GM12873 (cell line): Measurements from ENCODE around the gene SLC25A10.

Experiments used
- CTCF ChIP-seq: IDR thresholded peaks from 2 replicates; pipeline ENCODE4 v1.5.1; 2012; ENCODE audit warnings: low read depth, mild to moderate bottlenecking, moderate library complexity, low read length, control low read depth; ENCODE audit not compliant: insufficient read depth; ENCODE audit errors: missing control alignments

SLC25A10 gene

DNA sequence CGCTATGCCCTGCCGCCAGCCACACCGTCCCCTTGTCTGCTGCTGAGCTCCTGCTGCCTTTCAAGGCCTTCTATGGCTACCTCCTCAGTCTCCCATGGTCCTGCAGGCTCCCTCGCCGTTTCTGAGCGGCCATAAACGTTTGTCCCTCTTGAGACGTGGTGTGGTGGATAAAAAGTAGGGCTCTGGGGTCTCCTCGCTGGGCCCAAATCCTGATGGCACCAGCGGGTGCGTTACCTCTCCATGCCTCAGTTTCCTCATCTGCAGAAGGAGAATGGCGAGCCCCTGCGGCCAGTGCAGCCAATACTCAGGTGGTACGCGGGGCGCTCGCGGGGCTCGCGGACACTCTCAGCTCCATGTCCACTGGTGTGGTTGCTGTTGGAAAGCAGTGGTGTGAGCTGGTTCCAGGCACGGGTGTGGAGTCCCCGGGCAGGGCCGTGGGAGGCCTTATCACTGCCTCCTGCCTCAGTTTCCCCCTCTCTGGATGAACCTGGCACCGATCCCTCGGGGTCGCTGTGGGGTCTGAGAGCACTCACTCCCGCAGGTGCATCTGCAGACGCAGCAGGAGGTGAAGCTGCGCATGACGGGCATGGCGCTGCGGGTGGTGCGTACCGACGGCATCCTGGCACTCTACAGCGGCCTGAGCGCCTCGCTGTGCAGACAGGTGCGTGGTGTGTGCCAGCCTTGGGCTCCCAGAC is 2.5 kb downstream of the SLC25A10 start:
- no peak for TF ChIP-seq CTCF

- TF ChIP-seq CTCF = no peak
Observed at GRCh38 chr17:81715107-81715871, 3.2 kb downstream of the SLC25A10 start.

DNA sequence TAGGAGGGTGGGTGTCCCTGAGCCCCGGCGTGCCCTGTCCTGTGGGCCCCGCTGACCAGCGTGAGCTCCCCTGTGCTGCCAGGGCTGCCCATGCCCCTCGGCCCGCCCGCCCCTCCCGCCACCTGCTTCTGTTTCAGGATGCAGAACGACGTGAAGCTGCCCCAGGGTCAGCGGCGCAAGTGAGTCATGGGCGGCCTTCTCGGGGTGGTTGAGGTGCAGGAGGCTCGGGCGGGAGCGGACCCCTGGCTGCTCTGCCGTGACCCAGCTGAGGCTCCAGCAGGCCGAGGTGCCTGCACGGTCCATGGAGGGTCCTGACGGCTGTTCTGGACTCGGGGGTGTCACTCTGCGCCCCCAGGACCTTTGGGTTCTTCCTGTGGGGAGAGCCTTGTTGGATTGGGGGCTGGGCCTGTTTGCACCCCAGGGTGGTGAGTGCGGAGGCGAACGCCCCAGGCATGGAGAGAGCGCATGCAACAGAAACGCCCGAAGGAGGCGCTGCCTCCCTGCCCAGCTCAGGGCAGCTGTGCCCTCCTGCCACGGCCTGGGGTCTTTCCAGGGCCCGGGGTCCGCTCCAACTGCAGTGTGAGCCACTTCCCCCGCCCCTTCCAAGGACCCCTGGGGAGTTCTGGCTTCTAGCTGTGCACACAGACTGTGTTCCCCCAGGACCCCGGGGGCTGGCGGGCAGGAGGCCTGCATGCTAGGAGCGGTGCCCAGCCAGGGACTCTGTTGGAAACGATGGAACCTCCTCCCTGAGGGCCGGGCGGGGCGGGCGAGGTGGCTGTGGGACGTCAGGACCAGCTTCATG is 4.0 kb downstream of the SLC25A10 start:
- TF ChIP-seq CTCF = no peak

DNA sequence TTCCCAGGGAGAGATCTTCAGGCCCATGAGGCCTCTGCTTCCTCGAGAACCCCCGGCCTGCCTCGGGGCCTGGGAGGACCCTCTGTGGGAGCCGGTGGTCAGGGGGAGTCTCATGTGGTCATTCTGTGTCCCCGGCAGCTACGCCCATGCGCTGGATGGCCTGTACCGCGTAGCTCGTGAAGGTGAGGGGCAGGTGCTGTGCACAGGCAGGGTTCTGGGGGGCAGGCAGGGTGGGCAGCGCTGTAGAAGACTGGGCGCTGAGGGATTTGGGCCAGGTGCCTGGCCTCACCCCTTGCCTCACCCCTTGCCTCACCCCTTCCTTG is 4.6 kb downstream of the SLC25A10 start:
- no peak for TF ChIP-seq CTCF

DNA sequence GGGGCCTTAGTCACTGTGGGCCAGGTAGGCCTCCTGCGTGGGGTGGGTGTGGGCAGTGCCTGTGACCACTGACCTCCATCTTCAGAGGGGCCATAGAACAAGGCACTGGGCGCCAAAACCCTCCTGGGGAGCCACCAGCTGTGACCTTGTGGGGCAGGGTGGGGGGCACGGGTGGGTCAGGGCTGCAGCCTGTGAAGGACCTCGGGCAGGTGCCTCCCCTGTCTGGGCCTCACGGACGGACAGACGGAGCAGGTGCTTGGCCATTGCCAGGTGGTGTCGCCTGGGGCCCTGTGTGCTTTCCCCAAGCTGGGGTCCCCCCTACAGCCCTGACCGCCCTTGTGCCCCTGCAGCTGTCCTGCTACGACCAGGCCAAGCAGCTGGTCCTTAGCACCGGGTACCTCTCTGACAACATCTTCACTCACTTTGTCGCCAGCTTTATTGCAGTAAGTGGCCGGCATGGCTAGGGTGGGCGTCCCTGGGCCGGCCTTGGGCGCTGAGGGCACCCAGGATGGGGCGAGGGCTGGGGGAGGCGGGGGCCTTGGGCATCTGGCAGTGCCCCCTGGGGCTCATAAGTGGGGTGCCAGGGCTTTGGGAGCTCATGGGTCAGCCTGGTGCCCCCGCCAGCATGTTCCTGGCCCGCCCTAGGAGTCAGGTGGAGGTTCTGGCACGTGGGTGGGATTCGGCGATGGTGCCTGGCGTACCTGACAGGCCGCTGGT is 5.1 kb downstream of the SLC25A10 start:
- no peak for TF ChIP-seq CTCF

DNA sequence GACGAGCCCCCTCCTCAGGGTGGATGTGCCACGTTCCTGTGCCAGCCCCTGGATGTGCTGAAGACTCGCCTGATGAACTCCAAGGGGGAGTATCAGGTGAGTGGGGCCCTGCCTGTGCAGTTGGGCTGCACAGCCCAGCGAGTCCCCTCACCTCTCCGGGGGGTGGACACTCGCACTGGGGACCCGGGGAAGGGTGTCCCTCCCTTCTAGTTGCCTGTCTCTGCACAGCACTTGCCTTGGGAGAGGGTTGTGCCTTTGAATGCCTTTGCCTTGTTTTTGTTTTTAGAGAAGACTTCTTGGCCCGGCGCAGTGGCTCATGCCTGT is 5.6 kb downstream of the SLC25A10 start:
- no peak for TF ChIP-seq CTCF
